HUES6 (cell line): ENCODE results near the gene PRSS22.
A peak's percentile ranks its signal among the peaks of the same experiment; 100 is the strongest.
"Not testable (repeated sequence)": the region's sequence is repeated elsewhere in the genome, so short reads cannot be mapped to it uniquely, and the experiment has no call there.

Experiments used
- H3K27ac ChIP-seq: 2 replicates; pipeline ENCODE4 v1.7.0; 2013; ENCODE audit warnings: low read depth, mild to moderate bottlenecking, low read length, inconsistent platforms
- H3K27me3 ChIP-seq: 2 replicates; pipeline ENCODE4 v1.6.1; 2013; ENCODE audit warnings: low read length; ENCODE audit not compliant: control insufficient read depth, insufficient read depth
- H3K36me3 ChIP-seq: 2 replicates; pipeline ENCODE4 v1.6.1; 2013; ENCODE audit warnings: low read length; ENCODE audit not compliant: control insufficient read depth, insufficient read depth
- H3K4me1 ChIP-seq: 2 replicates; pipeline ENCODE4 v1.6.1; 2013; ENCODE audit warnings: low read length; ENCODE audit not compliant: control insufficient read depth, insufficient read depth
- H3K4me3 ChIP-seq: 2 replicates; pipeline ENCODE4 v1.5.1; 2013; ENCODE audit warnings: low read depth, low read length
- H3K9ac ChIP-seq: one replicate; pipeline ENCODE4 v1.6.1; 2013; ENCODE audit warnings: mild to moderate bottlenecking, low read length
- H3K9me3 ChIP-seq: 2 replicates; pipeline ENCODE4 v1.6.1; 2013; ENCODE audit warnings: low read depth, low read length; ENCODE audit not compliant: control insufficient read depth, insufficient read depth

Gene PRSS22, protein sequence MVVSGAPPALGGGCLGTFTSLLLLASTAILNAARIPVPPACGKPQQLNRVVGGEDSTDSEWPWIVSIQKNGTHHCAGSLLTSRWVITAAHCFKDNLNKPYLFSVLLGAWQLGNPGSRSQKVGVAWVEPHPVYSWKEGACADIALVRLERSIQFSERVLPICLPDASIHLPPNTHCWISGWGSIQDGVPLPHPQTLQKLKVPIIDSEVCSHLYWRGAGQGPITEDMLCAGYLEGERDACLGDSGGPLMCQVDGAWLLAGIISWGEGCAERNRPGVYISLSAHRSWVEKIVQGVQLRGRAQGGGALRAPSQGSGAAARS

DNA sequence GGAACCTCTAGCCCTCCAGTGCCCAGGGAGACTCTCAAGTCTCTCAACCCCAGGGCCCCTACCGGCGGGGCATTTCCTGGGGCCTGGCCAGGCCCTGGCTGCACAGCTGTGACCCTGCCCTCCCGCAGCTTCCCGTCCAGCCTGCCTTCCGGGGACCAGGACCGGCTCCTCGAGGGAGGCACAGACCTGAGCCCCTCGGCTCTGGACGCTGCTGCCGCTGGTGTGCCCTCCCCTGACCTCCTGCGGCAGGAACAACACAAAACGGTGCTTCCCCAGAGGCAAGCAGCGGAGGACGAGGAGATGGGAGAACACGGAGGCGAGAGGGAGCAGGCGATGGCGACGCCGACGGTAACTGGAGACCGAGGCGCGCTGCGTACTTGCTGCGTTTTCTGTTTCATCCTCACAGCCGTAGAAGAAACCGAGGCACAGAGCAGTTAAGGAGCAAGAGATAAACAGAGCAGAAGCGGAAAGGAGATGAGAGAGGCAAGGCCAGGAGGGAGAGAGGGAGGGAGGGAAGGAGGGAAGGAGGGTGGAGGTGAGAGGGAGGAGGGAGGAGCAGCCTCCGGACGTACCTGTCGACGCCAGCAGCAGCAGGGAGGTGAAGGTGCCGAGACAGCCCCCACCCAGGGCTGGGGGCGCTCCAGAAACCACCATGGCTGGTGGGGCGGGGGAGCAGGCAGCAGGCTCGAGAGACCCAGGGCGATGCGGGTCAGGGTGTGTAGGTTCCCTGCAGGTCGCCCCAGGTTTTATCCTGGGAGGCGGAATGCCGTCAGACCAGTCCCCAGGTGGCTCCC is at the start of gene PRSS22:
PRSS22 (minus strand) TSS at position 720 of the 794 bp plus-strand sequence; CDS start at position 654, 66 bp downstream.
- Histone ChIP-seq H3K27me3 (peaks cover 28% of the 10 kb centered on the region), H3K9ac (peak within 1 kb of the TSS; percentile 5), H3K4me3 (peak within 1 kb of the TSS; percentile 59), H3K4me1 (no peaks in the 10 kb centered on the region; the same call in 1 of the 2 replicates), H3K36me3 (no peaks in the 10 kb centered on the region), H3K9me3 (peaks cover 35% of the 10 kb centered on the region), H3K27ac (no peak within 1 kb of the TSS)

DNA sequence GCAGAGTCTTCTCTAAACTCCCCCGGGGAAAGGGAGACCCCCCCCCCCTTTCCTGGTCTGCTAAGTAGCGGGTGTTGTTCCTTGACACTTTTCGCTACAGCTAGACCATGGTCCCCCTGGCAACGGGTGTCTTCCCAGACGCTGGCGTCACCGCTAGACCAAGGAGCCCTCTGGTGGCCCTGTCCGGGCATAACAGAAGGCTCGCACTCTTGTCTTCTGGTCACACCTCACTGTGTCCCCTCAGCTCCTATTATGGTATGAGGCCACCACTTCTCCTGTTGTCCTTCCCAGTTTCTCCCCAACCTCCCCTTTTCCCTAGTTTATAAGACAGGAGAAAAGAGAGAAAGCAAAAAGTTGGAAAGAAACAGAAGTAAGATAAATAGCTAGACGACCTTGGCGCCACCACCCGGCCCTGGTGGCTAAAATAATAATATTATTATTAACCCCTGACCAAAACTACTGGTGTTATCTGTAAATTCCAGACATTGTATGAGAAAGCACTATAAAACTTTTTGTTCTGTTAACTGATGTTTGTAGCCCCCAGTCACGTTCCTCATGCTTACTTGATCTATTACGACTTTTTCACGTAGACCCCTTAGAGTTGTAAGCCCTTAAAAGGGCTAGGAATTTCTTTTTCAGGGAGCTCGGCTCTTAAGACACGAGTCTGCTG is 49.2 kb upstream of the PRSS22 start:
- not testable (repeated sequence) for H3K9ac ChIP-seq, H3K9me3 ChIP-seq, H3K4me3 ChIP-seq, H3K27me3 ChIP-seq, H3K36me3 ChIP-seq, H3K27ac ChIP-seq, H3K4me1 ChIP-seq

DNA sequence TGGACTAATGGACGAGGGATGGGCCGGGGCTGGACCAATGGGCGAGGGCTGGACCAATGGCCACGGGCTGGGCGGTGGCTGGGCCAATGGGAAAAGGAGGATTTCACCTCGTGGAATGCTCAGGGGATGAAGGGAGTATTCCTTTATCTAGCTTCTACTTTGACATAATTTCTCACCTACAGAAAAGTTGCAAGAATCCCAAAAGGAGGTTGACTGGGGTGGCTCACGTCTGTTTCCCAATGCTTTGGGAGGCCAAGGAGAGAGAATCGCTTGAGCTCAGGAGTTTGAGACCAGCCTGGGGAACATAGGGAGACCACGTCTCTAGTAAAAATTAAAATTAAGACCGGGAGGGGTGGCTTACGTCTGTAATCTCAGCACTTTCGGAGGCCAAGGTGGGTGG is 48.0 kb upstream of the PRSS22 start:
- no peak overlapping the region for H3K9ac ChIP-seq
- peak overlapping the region; percentile 31 for H3K4me3 ChIP-seq
- no peaks in the 10 kb centered on the region for H3K27me3 ChIP-seq
- no peak overlapping the region for H3K27ac ChIP-seq
- no peaks in the 10 kb centered on the region for H3K9me3 ChIP-seq
- H3K36me3 ChIP-seq, result no peaks in the 10 kb centered on the region
- peaks cover 4% of the 10 kb centered on the region for H3K4me1 ChIP-seq

DNA sequence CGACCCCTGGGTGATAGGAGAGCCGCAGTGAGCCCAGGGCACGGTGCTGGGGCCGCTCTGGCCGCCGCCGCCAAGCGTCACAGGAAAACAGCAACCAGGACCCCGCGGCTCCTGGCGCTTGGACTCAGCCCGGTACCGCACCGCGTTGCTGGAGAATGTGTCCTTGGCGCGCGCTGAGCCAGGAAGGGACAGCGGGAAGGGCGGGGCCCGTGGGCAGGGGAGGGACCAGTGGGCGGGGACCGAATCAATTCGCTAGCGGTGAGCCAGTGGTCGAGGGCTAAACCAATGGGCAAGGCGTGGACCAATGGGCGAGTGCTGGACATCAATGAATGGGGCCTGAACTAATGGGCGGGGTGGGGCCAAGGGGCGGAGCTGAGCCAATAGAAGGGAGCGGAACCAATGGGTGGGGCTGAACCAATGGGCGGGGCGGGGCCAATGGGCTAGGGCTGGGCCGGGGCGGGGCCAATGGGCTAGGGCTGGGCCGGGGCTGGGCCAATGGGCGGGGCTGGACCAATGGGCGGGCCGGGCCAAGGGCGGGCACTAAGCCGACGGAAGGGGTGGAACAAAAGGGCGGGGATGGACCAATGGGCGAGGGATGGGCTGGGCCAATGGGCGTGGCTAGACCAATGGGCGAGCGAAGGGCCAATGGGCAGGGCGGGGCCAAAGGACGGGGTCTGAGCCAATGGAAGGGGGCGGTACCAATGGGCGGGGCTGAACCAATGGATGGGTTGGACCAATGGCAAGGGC is 47.4 kb upstream of the PRSS22 start:
- Histone ChIP-seq H3K36me3 (no peaks in the 10 kb centered on the region), H3K27me3 (no peaks in the 10 kb centered on the region), H3K4me3 (peak overlapping the region; percentile 93), H3K27ac (no peak overlapping the region; the same call in 1 of the 2 replicates), H3K9me3 (no peaks in the 10 kb centered on the region), H3K4me1 (peaks cover 4% of the 10 kb centered on the region), H3K9ac (peak overlapping the region; percentile 84)

DNA sequence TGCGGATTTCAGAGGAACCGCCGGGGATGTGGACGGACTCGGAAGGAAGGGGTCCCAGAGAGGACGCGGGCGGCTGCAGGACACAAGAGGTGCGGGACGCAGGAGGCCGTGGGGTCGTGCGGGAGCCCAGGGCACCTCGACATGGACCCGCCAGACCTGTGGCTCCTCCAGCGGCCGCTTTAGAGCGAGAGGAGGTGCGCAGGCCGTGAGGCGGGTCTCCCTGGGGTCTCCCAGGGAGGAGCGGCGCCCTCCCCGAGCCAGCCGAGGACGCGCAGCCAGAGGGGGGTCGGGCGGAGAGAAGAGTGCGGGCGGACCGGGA is 46.9 kb upstream of the PRSS22 start:
- no peaks in the 10 kb centered on the region for H3K36me3 ChIP-seq
- peak overlapping the region; percentile 93 for H3K4me3 ChIP-seq
- H3K9ac ChIP-seq, result peak overlapping the region; percentile 84
- H3K27me3 ChIP-seq, result no peaks in the 10 kb centered on the region
- peak overlapping the region; percentile 20; the same call in 1 of the 2 replicates for H3K27ac ChIP-seq
- H3K9me3 ChIP-seq, result no peaks in the 10 kb centered on the region
- H3K4me1 ChIP-seq, result peaks cover 4% of the 10 kb centered on the region

DNA sequence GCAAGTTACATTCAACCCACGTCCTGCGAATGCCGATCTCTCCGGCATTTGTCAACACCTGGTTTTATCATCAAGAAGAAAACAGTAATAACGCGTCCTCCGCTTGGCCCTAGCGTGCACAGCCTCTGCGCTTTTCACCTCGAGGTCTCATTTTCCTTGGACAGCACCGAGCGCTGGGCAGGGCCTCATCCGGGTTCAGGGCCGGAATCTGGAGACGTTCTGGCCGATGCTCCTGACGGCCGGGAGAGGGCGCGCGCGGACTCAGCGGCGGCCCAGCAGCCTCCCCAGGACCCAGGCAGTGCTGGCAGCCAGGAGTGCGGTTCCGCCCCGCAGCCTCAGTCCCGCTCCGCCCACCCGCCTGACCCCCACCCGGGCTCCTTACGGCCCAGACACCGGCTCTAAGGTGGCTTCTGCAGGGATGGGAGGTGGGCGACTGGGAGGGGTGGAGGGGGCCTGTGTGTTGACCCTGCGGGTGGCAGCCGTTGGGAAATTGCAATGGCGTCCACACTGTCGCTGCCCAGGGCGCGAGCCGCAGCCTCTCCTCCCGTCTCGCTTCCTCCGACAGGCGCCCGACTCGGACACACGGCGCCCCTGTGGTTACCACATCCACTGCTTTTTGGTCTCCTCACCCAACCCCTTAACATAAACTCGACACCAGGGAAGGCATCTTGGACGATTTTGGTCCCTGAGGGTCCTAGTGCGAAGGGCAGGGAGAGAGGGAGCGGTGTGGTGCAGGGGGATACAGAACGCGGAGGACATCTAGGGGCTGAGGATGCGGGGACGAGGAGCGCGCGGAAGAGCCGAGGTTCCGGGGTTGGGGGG is 46.3 kb upstream of the PRSS22 start:
- H3K36me3 ChIP-seq, result no peaks in the 10 kb centered on the region
- H3K9ac ChIP-seq, result peak overlapping the region; percentile 84
- peak overlapping the region; percentile 93 for H3K4me3 ChIP-seq
- H3K4me1 ChIP-seq, result peaks cover 4% of the 10 kb centered on the region
- no peaks in the 10 kb centered on the region for H3K27me3 ChIP-seq
- no peaks in the 10 kb centered on the region for H3K9me3 ChIP-seq
- H3K27ac ChIP-seq, result peak overlapping the region; percentile 20; the same call in 1 of the 2 replicates

DNA sequence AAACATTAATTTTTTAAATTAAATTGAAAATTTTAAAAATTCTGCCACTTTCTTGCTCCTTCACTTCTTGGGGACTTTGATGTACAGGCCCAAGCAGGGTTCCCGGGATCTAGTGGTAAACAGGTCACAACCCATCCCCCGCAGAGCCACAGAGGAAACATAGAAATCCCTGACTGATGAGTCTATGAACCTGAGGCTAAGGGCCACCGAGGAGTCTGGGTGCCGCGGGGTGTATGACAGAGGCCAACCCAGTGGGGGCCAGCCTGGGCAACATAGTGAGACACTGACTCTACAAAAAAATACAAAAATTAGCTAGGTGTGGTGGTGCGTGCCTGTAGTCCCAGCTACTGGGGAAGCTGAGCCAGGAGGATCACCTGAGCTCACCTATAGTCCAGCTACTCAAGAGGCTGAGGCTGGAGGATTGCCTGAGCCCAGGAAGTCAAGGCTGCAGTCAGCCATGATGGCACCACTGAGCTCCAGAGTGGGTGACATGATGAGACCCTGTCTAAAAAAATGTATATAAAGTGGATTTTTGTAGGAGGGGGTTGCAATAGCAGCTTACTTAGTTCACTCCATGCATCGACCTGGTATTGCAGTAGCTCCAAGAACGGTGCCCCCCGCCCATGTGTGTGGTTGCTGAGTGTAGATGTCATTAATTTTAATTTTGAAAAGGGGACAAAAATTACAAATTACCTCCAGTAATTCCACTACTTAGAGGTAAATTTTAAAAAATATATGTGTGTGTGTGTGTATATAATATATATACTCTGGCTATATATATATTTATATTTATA is 44.6 kb upstream of the PRSS22 start:
- Histone ChIP-seq H3K4me3 (no peak overlapping the region), H3K9ac (no peak overlapping the region), H3K4me1 (peaks cover 4% of the 10 kb centered on the region), H3K27ac (no peak overlapping the region), H3K9me3 (no peaks in the 10 kb centered on the region), H3K27me3 (no peaks in the 10 kb centered on the region), H3K36me3 (no peaks in the 10 kb centered on the region)

DNA sequence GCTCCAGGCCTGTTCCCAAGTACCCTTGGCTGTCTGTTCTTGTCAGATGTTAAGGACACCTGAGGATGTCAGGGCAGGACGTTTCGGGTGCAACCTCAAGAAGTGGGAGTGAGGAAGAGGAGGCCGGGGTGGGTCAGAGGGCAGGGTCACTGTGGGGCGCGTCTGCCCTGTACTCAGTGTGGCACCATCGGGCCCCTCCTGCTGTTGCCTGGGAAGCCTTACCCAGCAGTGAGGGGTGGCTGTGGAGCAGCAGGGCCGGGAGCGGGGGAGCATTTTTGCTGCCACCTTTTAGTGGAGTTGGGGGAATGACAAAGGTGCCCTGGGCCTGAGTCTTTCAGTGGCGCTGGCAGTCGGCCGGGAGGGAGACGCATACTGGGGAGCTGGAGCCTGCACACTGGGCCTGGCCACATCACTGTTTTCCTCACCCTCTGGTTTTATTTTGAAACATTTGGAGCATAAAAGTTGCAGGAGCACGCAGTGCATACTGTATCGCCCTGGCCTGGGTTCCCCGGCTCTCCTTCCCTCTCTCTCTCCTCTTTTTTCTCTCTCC is 42.6 kb upstream of the PRSS22 start:
- no peak overlapping the region for H3K27ac ChIP-seq
- H3K4me3 ChIP-seq, result no peak overlapping the region
- H3K9ac ChIP-seq, result no peak overlapping the region
- H3K4me1 ChIP-seq, result peaks cover 4% of the 10 kb centered on the region
- no peaks in the 10 kb centered on the region for H3K9me3 ChIP-seq
- no peaks in the 10 kb centered on the region for H3K27me3 ChIP-seq
- H3K36me3 ChIP-seq, result peaks cover 7% of the 10 kb centered on the region

DNA sequence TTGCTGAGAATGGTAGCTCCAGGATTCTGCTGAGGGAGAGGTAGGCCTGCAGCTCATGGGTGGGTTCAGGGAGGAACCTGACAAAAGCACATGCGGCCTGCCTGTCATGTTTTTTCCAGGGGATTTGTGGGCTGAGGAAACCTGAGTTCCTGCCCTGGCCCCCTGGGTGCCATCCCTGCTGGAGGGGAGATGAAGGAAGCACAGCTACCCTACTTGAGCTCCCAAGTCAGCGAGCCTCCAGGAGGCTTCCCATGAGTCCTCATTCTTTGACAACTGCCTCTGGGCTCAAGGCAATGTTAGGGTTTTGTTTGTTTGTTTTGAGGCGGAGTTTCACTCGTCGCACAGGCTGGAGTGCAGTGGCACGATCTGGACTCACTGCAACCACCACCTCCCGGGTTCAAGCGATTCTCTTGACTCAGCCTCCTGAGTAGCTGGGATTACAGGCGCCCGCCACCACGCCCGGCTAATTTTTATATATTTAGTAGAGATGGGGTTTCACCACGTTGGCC is 41.6 kb upstream of the PRSS22 start:
- Histone ChIP-seq H3K4me1 (peaks cover 4% of the 10 kb centered on the region), H3K9ac (no peak overlapping the region), H3K27ac (no peak overlapping the region), H3K36me3 (peaks cover 7% of the 10 kb centered on the region), H3K9me3 (no peaks in the 10 kb centered on the region), H3K27me3 (no peaks in the 10 kb centered on the region), H3K4me3 (no peak overlapping the region)
